ACC112 (cell line): ENCODE data around the gene SBNO2.

Experiments
- H2AFZ ChIP-seq: fragments of 200-600 bp; sonication (generic); one replicate; pipeline ENCODE4 v1.6.0; 2017; ENCODE audit warnings: antibody characterized with exemption, low read length; ENCODE audit not compliant: unreplicated experiment
- H3K27ac ChIP-seq: fragments of 200-600 bp; sonication (generic); 2 replicates; pipeline ENCODE4 v1.5.1; 2014; ENCODE audit warnings: low read depth, mild to moderate bottlenecking, antibody characterized with exemption, low read length, moderate library complexity
- H3K27me3 ChIP-seq: fragments of 200-600 bp; sonication (generic); 2 replicates; pipeline ENCODE4 v1.6.1; 2014; ENCODE audit warnings: mild to moderate bottlenecking, antibody characterized with exemption, low read length, moderate library complexity, mixed read lengths; ENCODE audit not compliant: insufficient read depth
- H3K36me3 ChIP-seq: fragments of 200-600 bp; sonication (generic); 2 replicates; pipeline ENCODE4 v1.6.1; 2016; ENCODE audit warnings: mild to moderate bottlenecking, antibody characterized with exemption, low read length, moderate library complexity, mixed read lengths; ENCODE audit not compliant: insufficient read depth
- H3K4me1 ChIP-seq: fragments of 200-600 bp; sonication (generic); one replicate; pipeline ENCODE4 v1.6.1; 2016; ENCODE audit warnings: low read length, mixed read lengths; ENCODE audit not compliant: insufficient read depth, unreplicated experiment, control insufficient read depth
- H3K4me3 ChIP-seq: fragments of 200-600 bp; sonication (generic); 2 replicates; pipeline ENCODE4 v1.5.1; 2014; ENCODE audit warnings: mild to moderate bottlenecking, low read depth, low read length
- H3K79me2 ChIP-seq: fragments of 200-600 bp; sonication (generic); one replicate; pipeline ENCODE4 v1.6.0; 2016; ENCODE audit warnings: low read length; ENCODE audit not compliant: control insufficient read depth, unreplicated experiment, insufficient read depth

The SBNO2 gene

GRCh38 chr19:1113986-1114483 is 60.0 kb downstream of the SBNO2 start:
- Histone ChIP-seq H3K27me3 (no peaks in the 10 kb centered on the region), H3K4me1 (no peaks in the 10 kb centered on the region), H2AFZ (no peak overlapping the region), H3K79me2 (no peaks in the 10 kb centered on the region), H3K4me3 (no peak overlapping the region), H3K27ac (no peak overlapping the region), H3K36me3 (peaks cover 1% of the 10 kb centered on the region; the same call in 1 of the 2 replicates)

GRCh38 chr19:1113030-1113985 is 60.8 kb downstream of the SBNO2 start:
- no peaks in the 10 kb centered on the region for H3K79me2 ChIP-seq
- H3K27me3 ChIP-seq, result no peaks in the 10 kb centered on the region
- H3K36me3 ChIP-seq, result no peaks in the 10 kb centered on the region; the same call in 1 of the 2 replicates
- H3K4me1 ChIP-seq, result no peaks in the 10 kb centered on the region
- H2AFZ ChIP-seq, result no peak overlapping the region
- no peak overlapping the region for H3K27ac ChIP-seq
- no peak overlapping the region for H3K4me3 ChIP-seq

GRCh38 chr19:1112268-1113029 is 61.6 kb downstream of the SBNO2 start:
- Histone ChIP-seq H2AFZ (no peak overlapping the region), H3K36me3 (no peaks in the 10 kb centered on the region; the same call in 1 of the 2 replicates), H3K4me3 (no peak overlapping the region), H3K4me1 (no peaks in the 10 kb centered on the region), H3K27ac (no peak overlapping the region), H3K27me3 (no peaks in the 10 kb centered on the region), H3K79me2 (no peaks in the 10 kb centered on the region)

- Histone ChIP-seq H3K79me2 (no peaks in the 10 kb centered on the region), H3K4me3 (no peak overlapping the region), H3K4me1 (no peaks in the 10 kb centered on the region), H3K27me3 (no peaks in the 10 kb centered on the region), H2AFZ (no peak overlapping the region), H3K36me3 (no peaks in the 10 kb centered on the region; the same call in 1 of the 2 replicates), H3K27ac (no peak overlapping the region)
These were observed 62.3 kb downstream of the SBNO2 start for GRCh38 chr19:1111641-1112267.

GRCh38 chr19:1110809-1111640 is 63.0 kb downstream of the SBNO2 start:
- Histone ChIP-seq H3K4me3 (no peak overlapping the region), H3K27ac (no peak overlapping the region), H2AFZ (no peak overlapping the region), H3K79me2 (no peaks in the 10 kb centered on the region), H3K36me3 (peaks cover 2% of the 10 kb centered on the region; the same call in 1 of the 2 replicates), H3K4me1 (no peaks in the 10 kb centered on the region), H3K27me3 (no peaks in the 10 kb centered on the region)

GRCh38 chr19:1109697-1110671 is 64.1 kb downstream of the SBNO2 start:
- Histone ChIP-seq H3K4me3 (no peak overlapping the region), H3K36me3 (peaks cover 2% of the 10 kb centered on the region; the same call in 1 of the 2 replicates), H3K27ac (no peak overlapping the region), H3K79me2 (peaks cover 2% of the 10 kb centered on the region), H2AFZ (no peak overlapping the region), H3K4me1 (no peaks in the 10 kb centered on the region), H3K27me3 (no peaks in the 10 kb centered on the region)

GRCh38 chr19:1109032-1109551 is 65.0 kb downstream of the SBNO2 start:
- Histone ChIP-seq H3K36me3 (peaks cover 2% of the 10 kb centered on the region; the same call in 1 of the 2 replicates), H3K4me3 (no peak overlapping the region), H3K27me3 (no peaks in the 10 kb centered on the region), H3K27ac (no peak overlapping the region), H3K4me1 (no peaks in the 10 kb centered on the region), H2AFZ (no peak overlapping the region), H3K79me2 (peaks cover 3% of the 10 kb centered on the region)

GRCh38 chr19:1108291-1109031 is 65.6 kb downstream of the SBNO2 start:
- no peak overlapping the region for H3K27ac ChIP-seq
- H3K79me2 ChIP-seq, result peaks cover 3% of the 10 kb centered on the region
- no peaks in the 10 kb centered on the region for H3K27me3 ChIP-seq
- no peaks in the 10 kb centered on the region for H3K4me1 ChIP-seq
- peaks cover 2% of the 10 kb centered on the region; the same call in 1 of the 2 replicates for H3K36me3 ChIP-seq
- H2AFZ ChIP-seq, result no peak overlapping the region
- H3K4me3 ChIP-seq, result no peak overlapping the region
